ACC112 (cell line): ENCODE results near the gene PDZD8.
"Not testable (repeated sequence)": the region's sequence is repeated elsewhere in the genome, so short reads cannot be mapped to it uniquely, and the experiment has no call there.

Experiments used
- H2AFZ ChIP-seq: fragments of 200-600 bp; sonication (generic); one replicate; pipeline ENCODE4 v1.6.0; 2017; ENCODE audit warnings: antibody characterized with exemption, low read length; ENCODE audit not compliant: unreplicated experiment
- H3K27ac ChIP-seq: fragments of 200-600 bp; sonication (generic); 2 replicates; pipeline ENCODE4 v1.5.1; 2014; ENCODE audit warnings: low read depth, mild to moderate bottlenecking, antibody characterized with exemption, low read length, moderate library complexity
- H3K27me3 ChIP-seq: fragments of 200-600 bp; sonication (generic); 2 replicates; pipeline ENCODE4 v1.6.1; 2014; ENCODE audit warnings: mild to moderate bottlenecking, antibody characterized with exemption, low read length, moderate library complexity, mixed read lengths; ENCODE audit not compliant: insufficient read depth
- H3K36me3 ChIP-seq: fragments of 200-600 bp; sonication (generic); 2 replicates; pipeline ENCODE4 v1.6.1; 2016; ENCODE audit warnings: mild to moderate bottlenecking, antibody characterized with exemption, low read length, moderate library complexity, mixed read lengths; ENCODE audit not compliant: insufficient read depth
- H3K4me1 ChIP-seq: fragments of 200-600 bp; sonication (generic); one replicate; pipeline ENCODE4 v1.6.1; 2016; ENCODE audit warnings: low read length, mixed read lengths; ENCODE audit not compliant: insufficient read depth, unreplicated experiment, control insufficient read depth
- H3K4me3 ChIP-seq: fragments of 200-600 bp; sonication (generic); 2 replicates; pipeline ENCODE4 v1.5.1; 2014; ENCODE audit warnings: mild to moderate bottlenecking, low read depth, low read length
- H3K79me2 ChIP-seq: fragments of 200-600 bp; sonication (generic); one replicate; pipeline ENCODE4 v1.6.0; 2016; ENCODE audit warnings: low read length; ENCODE audit not compliant: control insufficient read depth, unreplicated experiment, insufficient read depth

Gene PDZD8

DNA sequence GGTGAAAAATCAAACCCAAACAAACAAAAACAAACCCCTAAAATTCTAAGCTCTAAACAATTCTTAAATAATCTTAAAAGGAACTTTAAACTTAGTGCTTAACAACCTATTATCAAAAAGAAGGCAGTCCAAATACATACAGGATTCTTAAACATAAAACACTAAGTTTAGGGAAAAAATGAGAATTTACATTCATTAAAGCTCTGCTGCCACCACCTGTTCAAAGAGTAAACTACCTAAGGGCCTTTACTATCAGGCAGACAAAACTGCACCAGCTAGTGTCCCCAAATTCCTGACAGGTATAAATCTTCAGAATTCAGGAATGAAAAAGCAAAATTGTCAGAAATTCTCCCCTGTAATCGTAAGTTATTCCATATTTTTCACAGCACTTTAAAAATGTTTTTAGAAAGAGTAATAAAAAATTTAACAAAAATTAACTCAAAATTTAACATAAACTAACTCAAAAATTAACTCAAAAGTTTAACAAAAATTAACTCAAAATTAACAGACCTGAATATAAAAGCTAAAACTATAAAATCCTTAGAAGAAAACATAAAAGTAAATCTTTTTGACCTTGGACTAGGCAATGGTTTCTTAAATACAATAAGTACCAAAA is 55.1 kb downstream of the PDZD8 start:
- H3K36me3 ChIP-seq = no peaks in the 10 kb centered on the region
- H3K27ac ChIP-seq = no peak overlapping the region
- H2AFZ ChIP-seq = no peak overlapping the region
- no peak overlapping the region for H3K4me3 ChIP-seq
- H3K4me1 ChIP-seq = no peaks in the 10 kb centered on the region
- H3K27me3 ChIP-seq = no peaks in the 10 kb centered on the region
- H3K79me2 ChIP-seq = peaks cover 11% of the 10 kb centered on the region

DNA sequence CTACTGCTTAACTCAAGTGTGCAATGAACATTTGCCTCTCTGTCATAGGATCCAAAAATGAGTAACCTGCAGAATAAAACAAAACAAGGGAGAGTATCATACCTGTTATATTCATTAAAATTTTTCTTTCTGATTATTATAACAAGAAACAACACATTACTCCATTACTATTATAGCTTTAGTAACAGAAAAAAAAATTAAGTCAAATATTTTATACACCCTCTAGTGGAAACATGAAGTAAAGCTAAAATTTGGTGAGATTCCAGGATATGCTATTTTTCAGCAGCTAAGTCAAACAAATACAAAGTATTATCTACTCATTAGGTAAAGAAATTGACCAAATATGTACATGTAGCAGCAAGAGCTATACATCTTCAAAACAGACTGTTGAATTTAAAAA is 56.3 kb downstream of the PDZD8 start:
- peaks cover 11% of the 10 kb centered on the region for H3K79me2 ChIP-seq

DNA sequence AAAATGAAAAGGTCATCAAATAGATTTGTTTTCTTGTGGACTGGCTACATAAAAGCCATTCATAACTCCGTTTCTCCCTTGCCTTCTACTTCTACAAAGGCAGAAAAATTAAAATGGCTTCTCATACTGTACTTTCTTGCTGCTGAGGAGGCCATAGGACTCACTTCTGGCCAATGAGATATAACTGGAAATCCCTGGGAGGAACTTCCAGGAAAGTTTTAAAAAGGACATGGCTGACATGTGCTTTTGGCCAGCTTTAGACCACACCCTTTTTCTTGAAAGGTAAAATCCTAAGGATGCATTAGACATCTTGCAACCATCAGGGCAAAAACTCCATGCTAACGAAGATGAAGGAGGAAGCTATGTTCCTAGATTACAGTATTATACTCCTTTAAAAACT is 58.5 kb downstream of the PDZD8 start:
- H2AFZ ChIP-seq = no peak overlapping the region
- H3K4me3 ChIP-seq = no peak overlapping the region
- H3K79me2 ChIP-seq = peaks cover 11% of the 10 kb centered on the region
- H3K27ac ChIP-seq = no peak overlapping the region
- no peaks in the 10 kb centered on the region for H3K4me1 ChIP-seq
- H3K27me3 ChIP-seq = no peaks in the 10 kb centered on the region
- H3K36me3 ChIP-seq = peaks cover 9% of the 10 kb centered on the region; the same call in 1 of the 2 replicates

More for the DNA sequence above, 56.3 kb downstream of the PDZD8 start:
- no peaks in the 10 kb centered on the region for H3K4me1 ChIP-seq
- H3K27me3 ChIP-seq = no peaks in the 10 kb centered on the region
- H3K36me3 ChIP-seq = 0 out of 2 replicates have a peak, but pooled peaks cover 5% of the 10 kb centered on the region
- no peak overlapping the region for H2AFZ ChIP-seq
- H3K27ac ChIP-seq = no peak overlapping the region
- no peak overlapping the region for H3K4me3 ChIP-seq

GRCh38 chr10:117313641-117314040 is 61.6 kb downstream of the PDZD8 start:
- Histone ChIP-seq H3K36me3 (peaks cover 9% of the 10 kb centered on the region; the same call in 1 of the 2 replicates), H3K79me2 (peaks cover 5% of the 10 kb centered on the region)

GRCh38 chr10:117312430-117312829 is 62.8 kb downstream of the PDZD8 start:
- Histone ChIP-seq H3K4me3 (no peak overlapping the region), H3K27me3 (no peaks in the 10 kb centered on the region), H3K36me3 (peaks cover 9% of the 10 kb centered on the region; the same call in 1 of the 2 replicates), H2AFZ (no peak overlapping the region), H3K79me2 (peaks cover 5% of the 10 kb centered on the region), H3K27ac (no peak overlapping the region), H3K4me1 (no peaks in the 10 kb centered on the region)

More at GRCh38 chr10:117313641-117314040, 61.6 kb downstream of the PDZD8 start:
- Histone ChIP-seq H3K27me3 (no peaks in the 10 kb centered on the region), H3K27ac (no peak overlapping the region), H3K4me1 (no peaks in the 10 kb centered on the region), H2AFZ (no peak overlapping the region), H3K4me3 (no peak overlapping the region)

DNA sequence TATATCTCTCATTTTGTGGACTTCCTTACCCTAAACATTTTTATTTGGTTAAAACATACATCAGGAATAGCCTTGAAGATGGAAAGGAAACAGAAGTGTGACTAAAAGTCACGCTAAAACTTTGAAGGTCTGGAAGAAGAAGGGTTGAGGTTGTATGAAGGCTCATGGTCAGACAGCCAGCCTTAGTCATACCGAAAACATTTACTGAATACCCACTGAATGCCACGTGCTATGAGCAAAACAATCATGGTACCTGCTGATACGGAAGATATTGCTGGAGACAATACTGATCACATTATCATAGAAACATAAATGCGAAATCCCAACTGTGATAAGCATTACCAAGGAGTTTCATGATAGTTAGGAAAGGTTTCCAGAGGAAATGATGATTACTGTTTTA is 64.0 kb downstream of the PDZD8 start:
- Histone ChIP-seq H3K4me3 (no peak overlapping the region), H3K4me1 (no peaks in the 10 kb centered on the region), H3K36me3 (peaks cover 9% of the 10 kb centered on the region; the same call in 1 of the 2 replicates), H3K27me3 (no peaks in the 10 kb centered on the region), H3K27ac (no peak overlapping the region), H3K79me2 (peaks cover 5% of the 10 kb centered on the region), H2AFZ (no peak overlapping the region)

DNA sequence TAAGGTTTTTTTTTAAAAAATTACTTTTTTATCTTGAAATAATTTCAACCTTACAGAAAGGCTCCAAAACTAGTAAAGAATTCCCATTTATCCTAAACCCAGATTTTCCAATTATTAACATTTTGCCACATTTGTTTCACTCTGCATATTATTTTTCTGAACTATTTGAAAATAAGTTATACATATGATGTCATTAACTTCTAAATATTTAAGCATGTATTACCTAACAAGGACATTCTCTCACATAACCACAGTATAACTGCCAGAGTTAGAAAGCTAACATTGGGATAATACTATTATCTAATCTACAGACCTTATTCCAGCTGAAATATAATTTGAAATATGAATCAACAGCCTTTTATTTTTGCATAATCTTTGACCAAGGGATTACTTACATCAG is 68.6 kb downstream of the PDZD8 start:
- Histone ChIP-seq H3K27me3 (no peaks in the 10 kb centered on the region), H3K27ac (no peak overlapping the region), H3K79me2 (peaks cover 5% of the 10 kb centered on the region), H3K4me3 (no peak overlapping the region), H2AFZ (no peak overlapping the region), H3K36me3 (peaks cover 8% of the 10 kb centered on the region), H3K4me1 (no peaks in the 10 kb centered on the region)

GRCh38 chr10:117303451-117303850 is 71.8 kb downstream of the PDZD8 start:
- H3K27ac ChIP-seq, H3K4me3 ChIP-seq, H3K79me2 ChIP-seq, H3K27me3 ChIP-seq, H2AFZ ChIP-seq, H3K4me1 ChIP-seq, H3K36me3 ChIP-seq: not testable (repeated sequence)

DNA sequence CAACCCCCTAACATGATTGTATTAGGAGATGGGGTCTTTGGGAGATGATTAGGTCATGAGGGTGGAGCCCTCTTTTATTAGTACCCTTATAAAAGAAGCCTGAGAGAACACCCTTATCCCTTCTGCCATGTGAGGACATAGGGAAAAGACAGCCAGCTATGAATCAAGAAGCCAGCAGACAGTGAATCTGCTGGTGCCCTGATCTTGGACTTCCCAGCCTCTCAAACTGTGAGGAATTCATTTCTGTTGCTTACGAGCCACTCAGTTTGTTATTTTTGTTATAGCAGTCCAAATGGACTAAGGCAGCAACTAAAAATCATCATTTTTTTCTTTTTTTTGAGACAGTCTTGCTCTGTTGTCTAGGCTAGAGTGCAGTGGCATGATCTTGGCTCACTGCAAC is 74.6 kb downstream of the PDZD8 start:
- peaks cover 5% of the 10 kb centered on the region for H3K79me2 ChIP-seq
- H3K27ac ChIP-seq = no peak overlapping the region
- H3K4me1 ChIP-seq = no peaks in the 10 kb centered on the region
- no peak overlapping the region for H2AFZ ChIP-seq
- H3K36me3 ChIP-seq = peaks cover 4% of the 10 kb centered on the region; the same call in 1 of the 2 replicates
- H3K27me3 ChIP-seq = no peaks in the 10 kb centered on the region
- H3K4me3 ChIP-seq = no peak overlapping the region

DNA sequence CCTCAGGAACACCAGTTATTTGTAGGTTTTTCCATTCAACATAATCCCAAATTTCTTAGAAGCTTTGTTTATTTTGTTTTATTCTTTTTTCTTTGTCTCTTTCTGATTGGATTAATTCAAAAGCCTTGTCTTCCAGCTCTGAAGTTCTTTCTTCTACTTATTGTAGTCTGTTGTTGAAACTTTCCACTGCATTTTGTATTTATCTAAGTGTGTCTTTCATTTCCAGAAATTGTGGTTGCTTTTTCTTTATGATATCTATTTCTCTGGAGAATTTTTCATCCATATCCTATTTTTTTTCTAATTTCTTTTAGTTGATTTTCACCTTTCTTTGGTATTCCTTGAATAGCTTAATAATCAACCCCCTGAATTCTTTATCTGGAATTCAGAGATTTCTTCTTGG is 75.8 kb downstream of the PDZD8 start:
- no peak overlapping the region for H3K27ac ChIP-seq
- H3K4me1 ChIP-seq = no peaks in the 10 kb centered on the region
- no peaks in the 10 kb centered on the region for H3K36me3 ChIP-seq
- no peak overlapping the region for H2AFZ ChIP-seq
- no peaks in the 10 kb centered on the region for H3K27me3 ChIP-seq
- no peak overlapping the region for H3K4me3 ChIP-seq
- H3K79me2 ChIP-seq = peaks cover 5% of the 10 kb centered on the region

- H3K4me1 ChIP-seq = no peaks in the 10 kb centered on the region
- no peaks in the 10 kb centered on the region for H3K36me3 ChIP-seq
- no peak overlapping the region for H2AFZ ChIP-seq
- no peak overlapping the region for H3K4me3 ChIP-seq
- no peaks in the 10 kb centered on the region for H3K27me3 ChIP-seq
- H3K79me2 ChIP-seq = peaks cover 9% of the 10 kb centered on the region
- H3K27ac ChIP-seq = no peak overlapping the region
These were observed 77.0 kb downstream of the PDZD8 start for GRCh38 chr10:117298219-117298618.
